ENCODE results near the gene COASY. TPM values are rescaled to one million over a fixed set of nuclear protein-coding genes. Genes with fewer than 3 reads are reported as not detected.

Gene COASY
- polyA plus RNA-seq, 1 of the 3 experiments (the other 2 are of a cell fraction), result 69.4 TPM

GRCh38 chr17:42512733-42513251, 49.2 kb upstream of the COASY start (continued):
- TF ChIP-seq USF2 (IDR thresholded peaks at IDR 0.05; ENCODE audit: borderline replicate concordance, low read depth, low read length) (no peak), CHD2 (IDR thresholded peaks at IDR 0.05; ENCODE audit: low read length, partially characterized antibody) (no peak), NFIC (IDR thresholded peaks at IDR 0.05; ENCODE audit: borderline replicate concordance) (no peak), GATA2 (CRISPR knock-in tag; IDR thresholded peaks at IDR 0.05) (no peak)

GRCh38 chr17:42513686-42514085, 48.3 kb upstream of the COASY start:
- H3K4me1 ChIP-seq (ENCODE audit: control insufficient read depth in 1 of 2, insufficient read depth in 2 of 2, low read depth in 1 of 2, low read length in 1 of 2), result peaks cover 13% of the 10 kb centered on the region in 2 experiments
- DNase-seq, result no peak
- H3K4me2 ChIP-seq, result no peak overlapping the region
- 92% methylated on average over 11 of the region's 11 CpGs for WGBS (ENCODE audit: low lambda C conversion rate)
- H3K9ac ChIP-seq, result no peak overlapping the region
- peaks cover 14% of the 10 kb centered on the region for H3F3A ChIP-seq (replicated peaks; ENCODE audit: insufficient read depth)
- no peak overlapping the region for H2AFZ ChIP-seq (ENCODE audit: low read depth)
- H4K20me1 ChIP-seq (ENCODE audit: insufficient read depth), result no peaks in the 10 kb centered on the region
- no peaks in the 10 kb centered on the region for H3K9me2 ChIP-seq
- no peak for TF ChIP-seq FOSL2 (IDR thresholded peaks at IDR 0.05; ENCODE audit: borderline replicate concordance, low read depth)
- H3K9me3 ChIP-seq, result no peaks in the 10 kb centered on the region
- no peak overlapping the region for H3K27ac ChIP-seq (ENCODE audit: low read depth in 2 of 2, low read length in 1 of 2)
- H3K36me3 ChIP-seq (replicated peaks in 1 of 2; ENCODE audit: control insufficient read depth in 1 of 2, insufficient read depth in 2 of 2, low read length in 1 of 2), result peaks cover 0 to 20% of the 10 kb centered on the region in 2 experiments
- H3K27me3 ChIP-seq (ENCODE audit: insufficient read depth), result no peaks in the 10 kb centered on the region
- no peaks in the 10 kb centered on the region for H3K79me2 ChIP-seq (ENCODE audit: insufficient read depth)
- ChIA-PET POLR2A (interaction anchor here (1.3 kb wide), 1 partner anchor 22 kb away, joined by 3 read pairs; the partner anchor contains the start of gene NAGLU), CTCF (interaction anchor here (3.1 to 7.9 kb wide), 2 partner anchors 13 to 17 kb away, joined by 17 to 83 read pairs; no protein-coding TSS in a partner anchor)
- H3K4me3 ChIP-seq (ENCODE audit: low read depth in 2 of 2, low read length in 1 of 2), result no peak overlapping the region

- POLR2A ChIA-PET, result interaction anchor here (1.3 kb wide), 1 partner anchor 22 kb away, joined by 3 read pairs; the partner anchor contains the start of gene NAGLU
- Histone ChIP-seq H3K9me2 (no peaks in the 10 kb centered on the region), H3K9me3 (no peaks in the 10 kb centered on the region), H3K27me3 (ENCODE audit: insufficient read depth) (no peaks in the 10 kb centered on the region), H3K4me2 (no peak overlapping the region), H4K20me1 (ENCODE audit: insufficient read depth) (no peaks in the 10 kb centered on the region), H3K9ac (no peak overlapping the region), H3K79me2 (ENCODE audit: insufficient read depth) (no peaks in the 10 kb centered on the region), H3F3A (replicated peaks; ENCODE audit: insufficient read depth) (peaks cover 20% of the 10 kb centered on the region), H3K27ac (ENCODE audit: low read depth in 2 of 2, low read length in 1 of 2) (no peak overlapping the region), H3K36me3 (replicated peaks in 1 of 2; ENCODE audit: control insufficient read depth in 1 of 2, insufficient read depth in 2 of 2, low read length in 1 of 2) (peaks cover 0 to 14% of the 10 kb centered on the region in 2 experiments), H3K4me3 (ENCODE audit: low read depth in 2 of 2, low read length in 1 of 2) (no peak overlapping the region), H2AFZ (ENCODE audit: low read depth) (no peak overlapping the region), H3K4me1 (ENCODE audit: control insufficient read depth in 1 of 2, insufficient read depth in 2 of 2, low read depth in 1 of 2, low read length in 1 of 2) (peaks cover 19% of the 10 kb centered on the region in 2 experiments)
- CTCF ChIA-PET, result interaction anchor here (0.5 to 7.9 kb wide), 4 partner anchors 16 to 192 kb away, joined by 3 to 83 read pairs (median 3); no protein-coding TSS in a partner anchor
- TF ChIP-seq NFIC (IDR thresholded peaks at IDR 0.05; ENCODE audit: borderline replicate concordance), result no peak
- TF ChIP-seq MEF2A (IDR thresholded peaks at IDR 0.05; ENCODE audit: borderline replicate concordance, low read depth), result no peak
- TF ChIP-seq RXRA (IDR thresholded peaks at IDR 0.05; ENCODE audit: borderline replicate concordance, low read depth), result no peak
- no peak for TF ChIP-seq GATA2 (CRISPR knock-in tag; IDR thresholded peaks at IDR 0.05)
- no peak for TF ChIP-seq RFX5 (IDR thresholded peaks at IDR 0.05; ENCODE audit: low read length)
- TF ChIP-seq FOXM1 (IDR thresholded peaks at IDR 0.05; ENCODE audit: low read depth), result no peak
- no peak for TF ChIP-seq FOXJ3 (CRISPR knock-in tag; IDR thresholded peaks at IDR 0.05)
- TF ChIP-seq TAF1 (IDR thresholded peaks at IDR 0.05; ENCODE audit: borderline replicate concordance, low read depth, low read length), result no peak
- TF ChIP-seq CTCF (IDR thresholded peaks at IDR 0.05), result no peak
- TF ChIP-seq EP300 (IDR thresholded peaks at IDR 0.05; ENCODE audit: borderline replicate concordance in 1 of 2, low read depth in 1 of 2, low read length in 1 of 2), result no peak
- no peak for TF ChIP-seq YY1 (IDR thresholded peaks at IDR 0.05; ENCODE audit: low read depth)
- TF ChIP-seq SMC3 (IDR thresholded peaks at IDR 0.05; ENCODE audit: low read depth, low read length), result no peak
- no peak for TF ChIP-seq MAX (IDR thresholded peaks at IDR 0.05; ENCODE audit: low read depth)
- 98% methylated on average over 11 of the region's 11 CpGs for WGBS (ENCODE audit: low lambda C conversion rate)
- no peak for DNase-seq
Observed at GRCh38 chr17:42514279-42514678, 47.7 kb upstream of the COASY start.
